Osteoblast (primary cell): Measurements from ENCODE around the gene CSMD2. TPM values are rescaled to one million over a fixed set of nuclear protein-coding genes. Genes with fewer than 3 reads are reported as not detected.

ENCODE experiments used
- DNase-seq: peaks from one replicate; pipeline ENCODE4 v3.0.0; 2011; ENCODE audit warnings: low spot score, mixed read lengths; ENCODE audit not compliant: insufficient read length; ENCODE audit errors: missing footprints
- H2AFZ ChIP-seq: 2 replicates; pipeline ENCODE4 v1.6.0; 2011; ENCODE audit warnings: mild to moderate bottlenecking, low read length
- H3K27ac ChIP-seq: 2 replicates; pipeline ENCODE4 v1.5.1; 2011; ENCODE audit warnings: mild to moderate bottlenecking, low read depth, low read length, moderate library complexity
- H3K27me3 ChIP-seq: 2 replicates; pipeline ENCODE4 v1.6.0; 2012; ENCODE audit warnings: mild to moderate bottlenecking, control low read depth, inconsistent platforms, low read length, moderate library complexity; ENCODE audit not compliant: insufficient read depth
- H3K36me3 ChIP-seq: 2 replicates; pipeline ENCODE4 v1.5.1; 2011; ENCODE audit warnings: mild to moderate bottlenecking, low read length, control low read depth, moderate library complexity; ENCODE audit not compliant: insufficient read depth
- H3K4me1 ChIP-seq: 2 replicates; pipeline ENCODE4 v1.5.1; 2011; ENCODE audit warnings: mild to moderate bottlenecking, low read length, control low read depth, moderate library complexity; ENCODE audit not compliant: insufficient read depth
- H3K4me2 ChIP-seq: 2 replicates; pipeline ENCODE4 v1.6.0; 2011; ENCODE audit warnings: mild to moderate bottlenecking, low read length; ENCODE audit not compliant: insufficient read depth
- H3K4me3 ChIP-seq: fragments of 200-600 bp; sonication (generic); 3 replicates; pipeline ENCODE4 v1.5.1; 2012; ENCODE audit warnings: mild to moderate bottlenecking, low read length, inconsistent platforms; ENCODE audit not compliant: insufficient read depth
- H3K79me2 ChIP-seq: 2 replicates; pipeline ENCODE4 v1.6.0; 2012; ENCODE audit warnings: mild to moderate bottlenecking, low read length, control low read depth, inconsistent platforms; ENCODE audit not compliant: insufficient read depth
- H3K9me3 ChIP-seq: 2 replicates; pipeline ENCODE4 v1.5.1; 2011; ENCODE audit warnings: low read depth, low read length, control low read depth
- H4K20me1 ChIP-seq: 2 replicates; pipeline ENCODE4 v1.6.0; 2012; ENCODE audit warnings: mild to moderate bottlenecking, low read length, control low read depth; ENCODE audit not compliant: insufficient read depth
- total RNA-seq: library from RNA; depleted of rRNA; stranded (reverse); fragments of >200 nt; gene quantifications from 2 replicates; pipeline ENCODE4 v1.2.3, GENCODE V29; 2012
- TF ChIP-seq, protein P1 (sequence below): IDR thresholded peaks from 2 replicates; pipeline ENCODE4 v1.5.1; 2011; ENCODE audit warnings: mild to moderate bottlenecking, low read depth, low read length, moderate library complexity; ENCODE audit errors: extremely low read depth

CSMD2 gene
- total RNA-seq, 1 donor, result 0.36 TPM

DNA sequence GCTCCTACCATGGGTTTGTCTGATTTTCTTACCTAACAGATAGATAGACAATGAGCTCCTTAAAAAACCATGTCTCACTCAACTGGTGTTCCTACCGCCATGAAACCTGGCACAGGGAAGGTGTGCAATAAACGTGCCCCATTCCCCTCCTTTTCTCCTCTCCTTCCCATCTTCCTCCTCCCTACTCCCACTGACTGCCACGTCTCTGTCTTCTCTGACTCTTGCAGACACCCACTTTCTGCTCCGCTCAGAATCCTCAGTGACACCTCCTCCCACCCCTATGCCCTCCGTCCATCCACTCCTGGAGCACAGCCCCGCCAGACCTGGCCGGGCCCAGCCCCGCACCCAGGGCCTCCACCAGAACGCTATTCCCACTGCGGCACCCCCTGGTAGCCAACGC, 248.2 kb downstream of the CSMD2 start:
- H3K4me2 ChIP-seq, result no peak overlapping the region
- no peaks in the 10 kb centered on the region for H3K27me3 ChIP-seq
- H3K27ac ChIP-seq, result no peak overlapping the region
- TF ChIP-seq, protein P1, sequence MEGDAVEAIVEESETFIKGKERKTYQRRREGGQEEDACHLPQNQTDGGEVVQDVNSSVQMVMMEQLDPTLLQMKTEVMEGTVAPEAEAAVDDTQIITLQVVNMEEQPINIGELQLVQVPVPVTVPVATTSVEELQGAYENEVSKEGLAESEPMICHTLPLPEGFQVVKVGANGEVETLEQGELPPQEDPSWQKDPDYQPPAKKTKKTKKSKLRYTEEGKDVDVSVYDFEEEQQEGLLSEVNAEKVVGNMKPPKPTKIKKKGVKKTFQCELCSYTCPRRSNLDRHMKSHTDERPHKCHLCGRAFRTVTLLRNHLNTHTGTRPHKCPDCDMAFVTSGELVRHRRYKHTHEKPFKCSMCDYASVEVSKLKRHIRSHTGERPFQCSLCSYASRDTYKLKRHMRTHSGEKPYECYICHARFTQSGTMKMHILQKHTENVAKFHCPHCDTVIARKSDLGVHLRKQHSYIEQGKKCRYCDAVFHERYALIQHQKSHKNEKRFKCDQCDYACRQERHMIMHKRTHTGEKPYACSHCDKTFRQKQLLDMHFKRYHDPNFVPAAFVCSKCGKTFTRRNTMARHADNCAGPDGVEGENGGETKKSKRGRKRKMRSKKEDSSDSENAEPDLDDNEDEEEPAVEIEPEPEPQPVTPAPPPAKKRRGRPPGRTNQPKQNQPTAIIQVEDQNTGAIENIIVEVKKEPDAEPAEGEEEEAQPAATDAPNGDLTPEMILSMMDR, result no peak
- H2AFZ ChIP-seq, result no peak overlapping the region
- no peak for DNase-seq
- H3K4me1 ChIP-seq, result no peaks in the 10 kb centered on the region
- no peaks in the 10 kb centered on the region for H3K36me3 ChIP-seq
- H3K9me3 ChIP-seq, result no peaks in the 10 kb centered on the region
- H4K20me1 ChIP-seq, result no peaks in the 10 kb centered on the region
- no peaks in the 10 kb centered on the region for H3K79me2 ChIP-seq
- H3K4me3 ChIP-seq, result no peak overlapping the region

GRCh38 chr1:33914531-33914930, 250.5 kb downstream of the CSMD2 start:
- Histone ChIP-seq H3K27ac (no peak overlapping the region), H3K27me3 (no peaks in the 10 kb centered on the region), H4K20me1 (no peaks in the 10 kb centered on the region), H3K4me2 (no peak overlapping the region), H3K9me3 (no peaks in the 10 kb centered on the region), H3K79me2 (no peaks in the 10 kb centered on the region), H3K4me3 (no peak overlapping the region), H3K36me3 (no peaks in the 10 kb centered on the region), H3K4me1 (no peaks in the 10 kb centered on the region), H2AFZ (no peak overlapping the region)
- TF ChIP-seq, protein P1, result no peak
- DNase-seq, result no peak

- Histone ChIP-seq H3K27me3 (no peaks in the 10 kb centered on the region), H3K27ac (no peak overlapping the region)
Observed at GRCh38 chr1:33908324-33908956, 256.6 kb downstream of the CSMD2 start.

DNA sequence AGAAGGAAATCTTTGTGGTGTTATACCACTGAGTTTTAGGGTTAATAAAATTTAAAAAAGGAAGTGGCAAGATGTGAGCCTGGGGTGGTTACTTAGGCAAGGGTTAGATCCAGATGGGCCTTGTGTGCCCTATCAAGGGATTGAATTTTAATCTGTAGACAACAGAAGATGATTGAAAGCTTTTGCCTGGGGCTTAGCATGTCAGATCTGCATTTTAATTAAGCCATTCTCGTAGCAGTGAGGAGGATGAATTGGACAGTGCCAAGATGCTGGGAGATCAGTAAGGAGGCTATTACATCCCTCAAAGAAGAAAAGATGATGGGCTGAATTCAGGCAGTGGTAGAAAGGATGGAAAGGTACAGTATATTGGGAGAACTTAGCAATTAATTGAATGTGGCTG, 258.9 kb downstream of the CSMD2 start:
- no peaks in the 10 kb centered on the region for H3K4me1 ChIP-seq
- no peak overlapping the region for H3K4me2 ChIP-seq
- no peak for DNase-seq
- TF ChIP-seq, protein P1, result no peak
- no peaks in the 10 kb centered on the region for H3K36me3 ChIP-seq
- H4K20me1 ChIP-seq, result no peaks in the 10 kb centered on the region
- H2AFZ ChIP-seq, result no peak overlapping the region
- no peaks in the 10 kb centered on the region for H3K79me2 ChIP-seq
- H3K27me3 ChIP-seq, result no peaks in the 10 kb centered on the region
- H3K9me3 ChIP-seq, result no peaks in the 10 kb centered on the region
- no peak overlapping the region for H3K4me3 ChIP-seq
- no peak overlapping the region for H3K27ac ChIP-seq

More at GRCh38 chr1:33908324-33908956, 256.6 kb downstream of the CSMD2 start:
- Histone ChIP-seq H4K20me1 (no peaks in the 10 kb centered on the region), H3K4me1 (no peaks in the 10 kb centered on the region), H3K79me2 (no peaks in the 10 kb centered on the region), H3K4me3 (no peak overlapping the region), H3K36me3 (no peaks in the 10 kb centered on the region), H3K9me3 (no peaks in the 10 kb centered on the region), H3K4me2 (no peak overlapping the region), H2AFZ (no peak overlapping the region)
- TF ChIP-seq, protein P1, result no peak
- no peak for DNase-seq
